HG03575 (cell line): Measurements from ENCODE around the gene MAN1C1.

ENCODE experiments used
- ATAC-seq: cut with Tn5 transposase; IDR thresholded peaks from one replicate; pipeline ENCODE4 v1.9.1; 2021; ENCODE audit not compliant: unreplicated experiment, insufficient number of reproducible peaks, low FRiP score; ENCODE audit errors: extremely low read depth

MAN1C1 gene

DNA sequence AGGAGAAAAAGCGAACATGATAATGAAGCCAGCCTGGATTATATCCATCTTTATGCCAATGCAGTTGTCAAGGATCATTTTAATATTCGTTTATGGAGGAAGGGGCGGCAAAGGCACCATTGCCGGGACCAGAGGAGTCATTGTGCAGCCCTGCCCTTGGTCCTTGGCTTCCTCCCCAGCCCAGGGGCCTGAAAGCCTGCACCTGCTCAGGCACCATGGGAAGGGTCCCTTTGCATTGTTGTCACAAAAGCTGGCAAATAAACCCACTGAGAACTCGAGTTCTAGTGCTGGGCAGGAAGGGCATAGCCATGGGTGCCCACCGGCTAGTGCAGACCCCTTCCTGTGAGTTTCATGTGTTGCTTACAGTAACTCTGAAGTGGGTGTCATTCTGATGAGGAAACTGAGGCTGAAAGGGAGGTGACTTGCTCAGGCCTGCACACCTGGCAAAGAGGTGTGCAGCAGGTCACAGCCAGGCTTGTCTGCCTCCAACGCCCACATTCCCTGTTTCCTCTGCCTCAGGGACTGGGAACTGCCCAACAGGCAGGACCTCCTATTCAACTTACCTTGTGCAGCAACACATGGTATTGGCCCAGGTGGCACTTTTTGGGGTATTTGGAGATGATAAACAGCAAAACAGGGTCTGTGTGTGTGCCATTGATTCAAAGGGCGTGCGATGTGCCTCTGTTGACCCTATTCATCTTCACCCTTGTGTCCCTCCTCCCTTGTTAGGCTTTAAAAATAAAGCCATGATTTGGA, 84.6 kb downstream of the MAN1C1 start:
- ATAC-seq = no peak

DNA sequence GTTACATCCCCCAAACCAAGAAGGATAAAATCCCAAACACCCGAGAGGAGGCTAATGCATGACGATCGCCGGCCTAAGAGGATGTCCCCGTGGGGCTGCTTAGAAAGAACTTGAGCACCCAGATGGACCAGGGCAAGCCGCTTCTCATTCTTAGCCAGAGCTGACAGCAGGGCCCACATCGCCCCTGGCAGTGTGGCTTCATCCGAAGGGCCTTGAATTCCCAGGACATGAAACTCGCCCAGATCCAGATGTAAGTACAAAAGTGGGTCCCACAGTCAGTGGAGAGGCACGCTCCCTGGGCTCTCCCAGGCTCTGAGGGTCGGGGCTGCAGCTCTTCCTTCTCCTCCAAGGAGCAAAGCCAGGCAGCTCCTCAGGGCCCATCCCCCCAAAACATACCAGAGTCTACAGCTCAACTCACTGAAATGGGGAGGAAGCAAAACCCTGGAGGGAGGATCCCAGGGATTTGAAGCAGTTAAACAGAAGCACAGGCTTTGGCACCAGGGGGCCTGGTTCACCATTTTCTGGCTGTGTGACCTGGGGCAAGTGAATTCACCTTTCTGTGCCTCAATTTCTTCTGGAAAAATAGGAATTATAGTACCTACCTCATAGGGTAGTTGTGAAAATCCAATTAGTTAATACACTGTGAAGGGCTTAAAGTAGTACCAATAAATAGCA, 85.6 kb downstream of the MAN1C1 start:
- ATAC-seq = no peak

- no peak for ATAC-seq
Measured at GRCh38 chr1:25703041-25703440, 86.5 kb downstream of the MAN1C1 start.

- no peak for ATAC-seq
Measured at GRCh38 chr1:25703671-25704266, 87.2 kb downstream of the MAN1C1 start.

GRCh38 chr1:25704267-25704691, 87.7 kb downstream of the MAN1C1 start:
- ATAC-seq = no peak

DNA sequence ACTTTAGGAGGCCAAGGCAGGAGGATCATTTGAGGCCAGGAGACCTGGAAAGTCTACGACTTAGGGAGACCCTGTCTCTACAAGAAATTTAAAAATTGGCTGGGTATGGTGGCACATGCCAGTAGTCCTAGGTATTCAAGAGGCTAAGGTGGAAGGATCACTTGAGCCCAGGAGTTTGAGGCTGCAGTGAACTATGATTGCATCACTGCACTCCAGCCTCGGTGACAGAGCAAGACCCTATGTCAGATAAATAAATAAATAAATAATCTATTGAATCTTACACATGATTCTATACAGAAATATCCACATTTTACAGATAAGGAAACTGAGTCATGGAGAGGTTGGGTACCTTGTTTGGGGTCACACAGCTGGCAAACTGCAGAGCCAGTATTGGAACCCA, 89.1 kb downstream of the MAN1C1 start:
- no peak for ATAC-seq

- ATAC-seq = no peak
Measured at GRCh38 chr1:25706146-25707089, 89.8 kb downstream of the MAN1C1 start.

GRCh38 chr1:25707280-25708016, 90.9 kb downstream of the MAN1C1 start:
- no peak for ATAC-seq

DNA sequence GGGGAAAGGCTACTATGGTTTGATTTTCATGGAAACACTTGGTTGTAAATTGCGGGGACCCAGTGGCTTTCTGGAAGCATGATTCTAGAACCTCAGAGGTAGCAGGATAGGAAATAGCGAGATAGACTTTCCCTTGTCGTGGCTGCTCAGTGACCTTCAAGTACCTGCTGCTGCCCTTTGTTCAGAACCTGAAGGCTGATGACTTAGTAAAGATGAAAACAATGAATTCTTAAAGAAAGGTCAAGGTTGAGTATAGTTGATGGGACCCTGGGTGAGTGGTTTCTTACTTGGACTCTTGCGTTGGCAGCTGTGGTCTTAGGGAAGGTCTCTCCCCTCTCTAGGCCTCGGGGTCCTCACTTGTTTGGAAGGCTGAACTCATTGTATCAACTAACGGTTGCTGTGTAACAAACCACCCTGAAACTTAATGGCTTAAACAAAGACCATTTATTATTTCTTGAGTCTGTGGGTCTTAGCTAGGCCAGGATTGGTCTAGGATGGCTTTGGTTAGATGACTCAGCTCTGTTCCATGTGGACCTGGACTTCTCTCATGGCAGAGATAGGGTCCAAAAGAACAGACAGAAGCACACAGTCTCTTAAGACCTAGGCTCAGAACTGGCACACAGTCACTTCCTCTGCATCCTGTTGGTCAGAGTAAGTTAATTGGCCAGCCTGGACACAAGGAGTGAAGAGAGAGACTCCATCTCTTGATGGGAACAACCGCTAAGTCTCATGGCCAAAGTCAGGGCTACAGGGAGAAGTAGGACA, 94.2 kb downstream of the MAN1C1 start:
- ATAC-seq = no peak

- no peak for ATAC-seq
Measured at GRCh38 chr1:25711555-25712298, 95.1 kb downstream of the MAN1C1 start.

DNA sequence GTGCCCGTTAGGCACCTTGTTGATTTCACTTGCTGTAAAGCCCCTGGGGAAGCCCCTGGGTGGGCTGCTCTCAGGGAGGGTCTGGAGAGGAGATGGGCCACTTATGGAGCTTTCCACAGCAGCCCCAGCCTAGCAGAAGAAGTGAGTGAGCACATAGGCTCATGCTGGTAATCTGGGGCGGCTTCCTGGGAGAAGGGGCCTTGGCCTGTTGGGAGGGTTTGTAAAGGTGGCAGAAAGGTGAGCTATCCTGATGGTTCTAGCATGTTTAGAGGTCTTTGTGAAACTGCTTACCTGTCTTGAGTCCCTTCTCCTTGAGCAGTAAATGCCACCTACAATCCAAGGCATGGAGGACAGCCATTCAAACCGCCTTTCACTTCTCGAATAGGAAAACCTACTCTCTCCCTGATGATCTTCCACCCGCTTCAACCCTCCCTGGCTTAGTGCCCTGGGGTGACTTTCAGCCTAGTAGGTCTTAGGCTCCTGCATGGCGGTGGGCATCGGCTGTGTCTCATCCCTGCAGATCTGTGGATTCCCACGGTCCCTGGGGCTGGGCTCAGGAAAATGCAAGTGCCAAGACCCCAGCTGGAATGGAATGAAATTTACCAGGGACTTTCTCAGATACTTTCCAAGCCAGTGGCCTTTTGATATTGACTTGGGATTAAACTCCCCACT, 95.8 kb downstream of the MAN1C1 start:
- ATAC-seq = no peak

- no peak for ATAC-seq
Measured at GRCh38 chr1:25713961-25714360, 97.4 kb downstream of the MAN1C1 start.

DNA sequence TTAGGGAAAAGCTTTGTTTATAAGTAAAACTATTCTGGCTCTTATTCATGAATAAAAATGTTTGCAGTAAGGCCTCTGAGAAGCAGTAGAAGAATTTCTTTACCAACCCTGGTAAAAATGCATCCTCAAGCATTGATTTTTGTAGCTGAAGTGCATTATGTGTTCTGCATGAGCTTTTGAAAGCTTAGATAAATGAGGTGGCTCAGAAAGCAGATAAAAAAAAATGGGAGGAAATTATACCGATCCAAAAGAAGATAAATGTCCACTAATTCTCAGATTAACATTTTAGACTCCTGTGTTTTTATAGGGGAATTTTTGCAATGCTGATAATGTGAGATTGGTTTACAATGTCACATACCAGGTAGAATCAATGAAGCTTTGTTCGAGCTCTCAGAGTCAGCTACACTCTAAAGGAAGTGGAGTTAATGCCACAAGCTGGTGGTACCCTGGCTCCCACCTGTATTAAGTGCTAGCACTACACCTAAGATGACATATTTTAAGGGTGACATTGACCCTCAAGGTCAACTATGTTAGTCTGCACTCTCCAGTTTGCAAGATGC, 97.9 kb downstream of the MAN1C1 start:
- no peak for ATAC-seq

- ATAC-seq = no peak
Measured at GRCh38 chr1:25715888-25716287, 99.3 kb downstream of the MAN1C1 start.

DNA sequence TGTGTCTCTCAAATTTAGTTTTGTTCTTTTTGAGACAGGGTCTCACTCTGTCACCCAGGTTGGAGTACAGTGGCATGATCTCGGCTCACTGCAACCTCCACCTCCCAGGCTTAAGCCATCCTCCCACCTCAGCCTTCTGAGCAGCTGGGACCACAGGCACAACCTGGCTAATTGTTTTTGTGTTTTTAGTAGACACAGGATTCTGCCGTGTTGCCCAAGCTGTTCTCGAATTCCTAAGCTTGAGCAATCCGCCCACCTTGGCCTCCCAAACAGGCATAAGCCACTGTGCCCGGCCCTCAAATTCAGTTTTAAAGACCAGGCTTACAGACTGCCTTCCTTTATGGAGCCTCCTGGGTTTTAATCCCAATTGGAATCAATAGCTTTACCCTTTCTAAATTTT, 99.7 kb downstream of the MAN1C1 start:
- ATAC-seq = no peak

- ATAC-seq = no peak
Measured at GRCh38 chr1:25718732-25719131, 102.1 kb downstream of the MAN1C1 start.
